Measurements from ENCODE around the gene AMPD3. TPM values are rescaled to one million over a fixed set of nuclear protein-coding genes. Genes with fewer than 3 reads are reported as not detected.

Gene AMPD3
- total and polyA plus RNA-seq, 2 donors (not counting 1 experiment from before 2014, with no cell fraction given), result 40.1 to 85.5 TPM

DNA sequence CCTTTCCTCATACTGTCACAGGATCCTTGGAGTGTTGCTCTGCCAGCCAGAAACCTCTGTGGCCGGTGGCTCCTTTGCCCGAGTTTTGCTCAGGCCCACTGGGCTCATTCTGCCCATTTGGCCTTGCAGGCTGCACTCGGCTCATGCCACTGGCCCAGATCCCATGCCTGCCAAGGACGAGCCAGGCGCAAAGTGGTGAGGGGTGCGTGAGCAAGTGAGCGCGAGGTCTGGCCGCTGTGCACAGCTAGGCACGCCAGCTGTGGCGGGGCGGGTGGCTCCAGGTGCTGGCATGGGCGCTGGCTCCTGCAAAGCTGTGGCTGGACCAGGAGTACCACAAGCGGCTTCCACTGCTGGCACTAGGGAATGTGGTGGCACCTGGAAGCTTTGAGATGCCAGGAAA is 88.7 kb downstream of the AMPD3 start:
- no peak overlapping the region for H2AFZ ChIP-seq (ENCODE audit: insufficient read depth, low read depth, low read length, poor library complexity, severe bottlenecking)
- peaks cover 2% of the 10 kb centered on the region for H3K9me3 Mint-ChIP-seq (ENCODE audit: insufficient read depth)
- DNase-seq (no peak), ATAC-seq (ENCODE audit: low read depth) (no peak)
- no peak overlapping the region for H3K4me2 ChIP-seq (replicated peaks; ENCODE audit: low read depth, low read length, poor library complexity, severe bottlenecking)
- H3K4me3 ChIP-seq (ENCODE audit: control extremely low read depth in 1 of 5, extremely low read depth in 1 of 5, insufficient read depth in 1 of 5, low read depth in 2 of 5, low read length in 4 of 5), result no peak overlapping the region
- H3K4me1 ChIP-seq (ENCODE audit: control insufficient read depth in 2 of 2, insufficient read depth in 2 of 2, low read length in 2 of 2), result peaks cover 44 to 48% of the 10 kb centered on the region in 2 donors
- peaks cover 28% of the 10 kb centered on the region for H3K79me2 ChIP-seq (ENCODE audit: control insufficient read depth, insufficient read depth, low read length)
- ChIA-PET POLR2A (interaction anchor here (0.6 to 2.3 kb wide), 4 partner anchors 9 to 1231 kb away, joined by 3 to 12 read pairs (median 4); no protein-coding TSS in a partner anchor), CTCF (interaction anchor here (1.3 to 4.4 kb wide), 5 partner anchors 9 to 134 kb away, joined by 4 to 39 read pairs (median 6); no protein-coding TSS in a partner anchor)
- no peak overlapping the region for H3K4me3 Mint-ChIP-seq
- H3K9ac ChIP-seq (ENCODE audit: low read length), result no peak overlapping the region
- peaks cover 0 to 17% (median 16%) of the 10 kb centered on the region in 3 donors for H3K9me3 ChIP-seq (ENCODE audit: control extremely low read depth in 1 of 3, control insufficient read depth in 2 of 3, insufficient read depth in 1 of 3, low read length in 2 of 3)
- H3K27me3 ChIP-seq (replicated peaks in 1 of 4; ENCODE audit: control extremely low read depth in 1 of 4, control insufficient read depth in 3 of 4, insufficient read depth in 4 of 4, low read length in 3 of 4), result no peaks in the 10 kb centered on the region
- TF ChIP-seq, protein P1, sequence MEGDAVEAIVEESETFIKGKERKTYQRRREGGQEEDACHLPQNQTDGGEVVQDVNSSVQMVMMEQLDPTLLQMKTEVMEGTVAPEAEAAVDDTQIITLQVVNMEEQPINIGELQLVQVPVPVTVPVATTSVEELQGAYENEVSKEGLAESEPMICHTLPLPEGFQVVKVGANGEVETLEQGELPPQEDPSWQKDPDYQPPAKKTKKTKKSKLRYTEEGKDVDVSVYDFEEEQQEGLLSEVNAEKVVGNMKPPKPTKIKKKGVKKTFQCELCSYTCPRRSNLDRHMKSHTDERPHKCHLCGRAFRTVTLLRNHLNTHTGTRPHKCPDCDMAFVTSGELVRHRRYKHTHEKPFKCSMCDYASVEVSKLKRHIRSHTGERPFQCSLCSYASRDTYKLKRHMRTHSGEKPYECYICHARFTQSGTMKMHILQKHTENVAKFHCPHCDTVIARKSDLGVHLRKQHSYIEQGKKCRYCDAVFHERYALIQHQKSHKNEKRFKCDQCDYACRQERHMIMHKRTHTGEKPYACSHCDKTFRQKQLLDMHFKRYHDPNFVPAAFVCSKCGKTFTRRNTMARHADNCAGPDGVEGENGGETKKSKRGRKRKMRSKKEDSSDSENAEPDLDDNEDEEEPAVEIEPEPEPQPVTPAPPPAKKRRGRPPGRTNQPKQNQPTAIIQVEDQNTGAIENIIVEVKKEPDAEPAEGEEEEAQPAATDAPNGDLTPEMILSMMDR (IDR thresholded peaks at IDR 0.05), result no peak
- no peak for TF ChIP-seq EZH2 (IDR thresholded peaks at IDR 0.05; ENCODE audit: borderline replicate concordance, insufficient read depth, low read depth, low read length, poor library complexity, severe bottlenecking)
- no peaks in the 10 kb centered on the region for H3K27me3 Mint-ChIP-seq
- over 99% methylated on average over 13 of the region's 14 CpGs for WGBS (ENCODE audit: insufficient coverage)
- intact Hi-C loops (cut with micrococcal nuclease), result loop anchor here (2.0 to 10.0 kb wide), 3 partner anchors 21 to 239 kb away; partner anchors contain the start of gene ADM
- H3K27ac ChIP-seq (ENCODE audit: low read length in 2 of 2), result peak overlapping the region in 1 of 2 donors; percentile 46
- no peaks in the 10 kb centered on the region for H4K20me1 ChIP-seq (ENCODE audit: control insufficient read depth, insufficient read depth, low read length, poor library complexity, severe bottlenecking)
- no peaks in the 10 kb centered on the region for H3K36me3 ChIP-seq (replicated peaks in 1 of 2; ENCODE audit: control extremely low read depth in 1 of 2, control insufficient read depth in 1 of 2, extremely low read depth in 1 of 2, insufficient read depth in 2 of 2, low read length in 1 of 2)
- H3K27ac Mint-ChIP-seq, result peak overlapping the region; percentile 88
- H3K4me1 Mint-ChIP-seq, result peaks cover 72% of the 10 kb centered on the region
